H9 (cell line): ENCODE results near the gene ODC1. TPM values are rescaled to one million over a fixed set of nuclear protein-coding genes. Genes with fewer than 3 reads are reported as not detected.
A peak's percentile ranks its signal among the peaks of the same experiment; 100 is the strongest.

ENCODE experiments used
- DNase-seq: peaks from one replicate; pipeline ENCODE4 v3.0.0-alpha.2; 2017
- H2AFZ ChIP-seq: one replicate; pipeline ENCODE4 v1.6.1; 2013; ENCODE audit warnings: mild to moderate bottlenecking, low read length, control low read depth, moderate library complexity
- H2AK5ac ChIP-seq: 2 replicates; pipeline ENCODE4 v1.6.1; 2013; ENCODE audit warnings: low read length, control low read depth, mixed read lengths; ENCODE audit not compliant: insufficient read length
- H2BK120ac ChIP-seq: one replicate; pipeline ENCODE4 v1.6.1; 2013; ENCODE audit warnings: low read depth, mild to moderate bottlenecking, low read length, control low read depth, inconsistent platforms; ENCODE audit not compliant: poor library complexity, severe bottlenecking
- H2BK12ac ChIP-seq: 2 replicates; pipeline ENCODE4 v1.6.1; 2013; ENCODE audit warnings: low read length, control low read depth, mixed read lengths, low read depth; ENCODE audit not compliant: insufficient read length
- H2BK15ac ChIP-seq: 2 replicates; pipeline ENCODE4 v1.6.1; 2013; ENCODE audit warnings: low read depth, low read length, control low read depth
- H2BK20ac ChIP-seq: one replicate; pipeline ENCODE4 v1.6.1; 2013; ENCODE audit warnings: low read depth, mild to moderate bottlenecking, low read length, control low read depth, inconsistent platforms; ENCODE audit not compliant: poor library complexity, severe bottlenecking
- H2BK5ac ChIP-seq: 2 replicates; pipeline ENCODE4 v1.6.1; 2013; ENCODE audit warnings: low read length, control low read depth, mixed read lengths; ENCODE audit not compliant: insufficient read length
- H3K14ac ChIP-seq: 2 replicates; pipeline ENCODE4 v1.6.1; 2013; ENCODE audit warnings: low read length, control low read depth; ENCODE audit not compliant: insufficient read depth
- H3K18ac ChIP-seq: 2 replicates; pipeline ENCODE4 v1.6.1; 2013; ENCODE audit warnings: low read depth, mild to moderate bottlenecking, mixed read lengths, low read length, control low read depth; ENCODE audit not compliant: insufficient read length
- H3K23ac ChIP-seq: 2 replicates; pipeline ENCODE4 v1.6.1; 2013; ENCODE audit warnings: low read length, control low read depth, mixed read lengths, low read depth; ENCODE audit not compliant: insufficient read length
- H3K23me2 ChIP-seq: 2 replicates; pipeline ENCODE4 v1.6.1; 2013; ENCODE audit warnings: low read depth, mild to moderate bottlenecking, mixed read lengths, low read length, control low read depth; ENCODE audit not compliant: insufficient read length, poor library complexity, severe bottlenecking
- H3K27ac ChIP-seq: 2 replicates; pipeline ENCODE4 v1.5.1; 2013; ENCODE audit warnings: low read length, control low read depth, mixed read lengths, low read depth; ENCODE audit not compliant: insufficient read length
- H3K27me3 ChIP-seq: 2 replicates; pipeline ENCODE4 v1.6.1; 2013; ENCODE audit warnings: low read length, control low read depth, inconsistent platforms; ENCODE audit not compliant: insufficient read depth
- H3K4ac ChIP-seq: 2 replicates; pipeline ENCODE4 v1.6.1; 2013; ENCODE audit warnings: low read depth, mild to moderate bottlenecking, control low read depth, inconsistent platforms, low read length, moderate library complexity
- H3K4me1 ChIP-seq: 2 replicates; pipeline ENCODE4 v1.6.1; 2013; ENCODE audit warnings: low read length, control low read depth, inconsistent platforms; ENCODE audit not compliant: insufficient read depth
- H3K4me2 ChIP-seq: 2 replicates; pipeline ENCODE4 v1.6.1; 2013; ENCODE audit warnings: low read length, control low read depth, mixed read lengths; ENCODE audit not compliant: insufficient read length, insufficient read depth
- H3K56ac ChIP-seq: 2 replicates; pipeline ENCODE4 v1.6.1; 2013; ENCODE audit warnings: low read depth, mild to moderate bottlenecking, mixed read lengths, low read length, control low read depth; ENCODE audit not compliant: insufficient read length
- H3K79me1 ChIP-seq: 2 replicates; pipeline ENCODE4 v1.6.1; 2013; ENCODE audit warnings: low read depth, mild to moderate bottlenecking, moderate library complexity, low read length, control low read depth, inconsistent platforms; ENCODE audit not compliant: insufficient read depth, poor library complexity, severe bottlenecking
- H3K79me2 ChIP-seq: 2 replicates; pipeline ENCODE4 v1.6.1; 2013; ENCODE audit warnings: low read length, control low read depth, inconsistent platforms; ENCODE audit not compliant: insufficient read depth
- H3K9ac ChIP-seq: 2 replicates; pipeline ENCODE4 v1.6.1; 2013; ENCODE audit warnings: low read length, control low read depth, mixed read lengths; ENCODE audit not compliant: insufficient read length; ENCODE audit errors: extremely low read depth
- H3K9me3 ChIP-seq: one replicate; pipeline ENCODE4 v1.6.1; 2013; ENCODE audit warnings: low read depth, low read length, inconsistent platforms; ENCODE audit not compliant: control insufficient read depth
- H3T11ph ChIP-seq: one replicate; pipeline ENCODE4 v1.6.1; 2013; ENCODE audit warnings: mild to moderate bottlenecking, low read length, control low read depth, inconsistent platforms
- H4K20me1 ChIP-seq: one replicate; pipeline ENCODE4 v1.6.1; 2013; ENCODE audit not compliant: control insufficient read depth, insufficient read length, insufficient read depth
- H4K5ac ChIP-seq: 2 replicates; pipeline ENCODE4 v1.6.1; 2013; ENCODE audit warnings: low read depth, mild to moderate bottlenecking, mixed read lengths, low read length, control low read depth; ENCODE audit not compliant: insufficient read length
- H4K8ac ChIP-seq: replicated peaks from 2 replicates; pipeline ENCODE4 v1.6.1; 2013; ENCODE audit warnings: low read length, control low read depth, mixed read lengths, low read depth; ENCODE audit not compliant: insufficient read length
- H4K91ac ChIP-seq: 2 replicates; pipeline ENCODE4 v1.6.1; 2013; ENCODE audit warnings: low read depth, mild to moderate bottlenecking, moderate library complexity, mixed read lengths, low read length, control low read depth; ENCODE audit not compliant: insufficient read length
- H3K27ac Mint-ChIP-seq, 3 experiments: 2 replicates in 2 of 3; 3 replicates in 1 of 3; pipeline ENCODE4 v1.8.0; 2020 to 2021; ENCODE audit warnings: mixed read lengths in 3 of 3, mild to moderate bottlenecking in 1 of 3, moderate library complexity in 1 of 3
- H3K27me3 Mint-ChIP-seq: 2 replicates; pipeline ENCODE4 v1.8.0; 2021; ENCODE audit warnings: low read depth, mild to moderate bottlenecking, moderate library complexity, mixed read lengths
- H3K36me3 Mint-ChIP-seq, 3 experiments: 2 replicates in 2 of 3; 3 replicates in 1 of 3; pipeline ENCODE4 v1.8.0; 2020 to 2021; ENCODE audit warnings: low read depth in 3 of 3, mixed read lengths in 3 of 3; ENCODE audit not compliant: insufficient read depth in 1 of 3
- H3K4me1 Mint-ChIP-seq, 2 experiments: 2 replicates each; pipeline ENCODE4 v1.8.0; 2020; ENCODE audit warnings: mixed read lengths in 2 of 2
- H3K4me3 Mint-ChIP-seq, 2 experiments: 2 replicates in 1 of 2; 3 replicates in 1 of 2; pipeline ENCODE4 v1.8.0; 2020 to 2021; ENCODE audit warnings: mild to moderate bottlenecking in 2 of 2, mixed read lengths in 2 of 2, moderate library complexity in 1 of 2
- H3K9me3 Mint-ChIP-seq, 2 experiments: 2 replicates in 1 of 2; 3 replicates in 1 of 2; pipeline ENCODE4 v1.8.0; 2020; ENCODE audit warnings: mild to moderate bottlenecking in 2 of 2, mixed read lengths in 2 of 2, moderate library complexity in 1 of 2
- CTCF ChIP-seq: fragments of 200-600 bp; sonication (generic); conservative IDR thresholded peaks from 3 replicates; pipeline ENCODE4 v1.8.0; 2021; ENCODE audit warnings: antibody characterized with exemption, mild to moderate bottlenecking
- WGBS: extraction: QIAGEN DNeasy Blood & Tissue Kit; methylation state at CpG from one replicate; pipeline ENCODE4 v1.1.7; 2013; ENCODE audit warnings: missing lambda C conversion rate, low lambda C conversion rate, mixed read lengths; ENCODE audit not compliant: insufficient read length; ENCODE audit errors: extremely low coverage; 5-methylcytosine and 5-hydroxymethylcytosine counted together
- total RNA-seq: library from RNA; stranded (reverse); gene quantifications from 2 replicates; pipeline ENCODE4 v1.2.1, GENCODE V29; 2021

ODC1 gene
- total RNA-seq, 1 experiment from 2014 or later, result 48.3 TPM

GRCh38 chr2:10467401-10467800 is 19.3 kb upstream of the ODC1 start:
- Histone ChIP-seq H3K9me3 (no peaks in the 10 kb centered on the region), H3K23me2 (no peaks in the 10 kb centered on the region), H3K9ac (no peak overlapping the region), H2AK5ac (no peak overlapping the region), H2BK5ac (no peak overlapping the region), H3K4me2 (no peak overlapping the region), H3K79me1 (no peaks in the 10 kb centered on the region), H4K8ac (no peak overlapping the region), H3K56ac (no peak overlapping the region), H4K20me1 (no peaks in the 10 kb centered on the region), H3K27me3 (no peaks in the 10 kb centered on the region), H4K91ac (no peak overlapping the region), H3K14ac (no peak overlapping the region), H2BK15ac (no peak overlapping the region), H2BK20ac (no peak overlapping the region), H3K4me1 (no peaks in the 10 kb centered on the region), H3K4ac (no peak overlapping the region), H3T11ph (no peak overlapping the region), H3K23ac (no peak overlapping the region), H2AFZ (no peak overlapping the region), H4K5ac (no peak overlapping the region), H3K79me2 (no peaks in the 10 kb centered on the region), H2BK12ac (no peak overlapping the region), H3K18ac (no peak overlapping the region), H2BK120ac (no peak overlapping the region), H3K27ac (no peak overlapping the region)
- Mint-ChIP-seq H3K4me1 (peaks cover 2 to 5% of the 10 kb centered on the region in 2 experiments; a peak in 1 of 4 replicates), H3K27ac (no peak overlapping the region), H3K27me3 (no peaks in the 10 kb centered on the region), H3K4me3 (no peak overlapping the region), H3K9me3 (no peaks in the 10 kb centered on the region), H3K36me3 (no peaks in the 10 kb centered on the region)
- peak; percentile 13; the same call in 2 of the 3 replicates for TF ChIP-seq CTCF
- no CpG with 5 or more reads among the region's 15 CpGs for WGBS
- no peak for DNase-seq
